Osteocyte (in vitro differentiated cells): ENCODE measurements around the gene RDH14. TPM values are rescaled to one million over a fixed set of nuclear protein-coding genes. Genes with fewer than 3 reads are reported as not detected.

Experiments used
- DNase-seq: peaks from one replicate; pipeline ENCODE4 v3.0.0; 2021; ENCODE audit warnings: mixed read lengths; ENCODE audit not compliant: unreplicated experiment; ENCODE audit errors: extremely low spot score
- H3K27ac Mint-ChIP-seq: one replicate; pipeline ENCODE4 v1.8.0; 2021; ENCODE audit warnings: mild to moderate bottlenecking, mixed read lengths; ENCODE audit not compliant: unreplicated experiment
- H3K27me3 Mint-ChIP-seq: one replicate; pipeline ENCODE4 v1.8.0; 2021; ENCODE audit warnings: mixed read lengths; ENCODE audit not compliant: unreplicated experiment
- H3K36me3 Mint-ChIP-seq: one replicate; pipeline ENCODE4 v1.8.0; 2021; ENCODE audit warnings: mixed read lengths; ENCODE audit not compliant: unreplicated experiment
- H3K4me1 Mint-ChIP-seq: one replicate; pipeline ENCODE4 v1.8.0; 2021; ENCODE audit warnings: mixed read lengths; ENCODE audit not compliant: unreplicated experiment
- H3K4me3 Mint-ChIP-seq: one replicate; pipeline ENCODE4 v1.8.0; 2021; ENCODE audit warnings: mild to moderate bottlenecking, moderate library complexity, mixed read lengths; ENCODE audit not compliant: unreplicated experiment
- H3K9me3 Mint-ChIP-seq: one replicate; pipeline ENCODE4 v1.8.0; 2021; ENCODE audit warnings: mixed read lengths; ENCODE audit not compliant: unreplicated experiment
- CTCF ChIP-seq: fragments of 200-600 bp; sonication (generic); IDR thresholded peaks from 2 replicates; pipeline ENCODE4 v1.5.0; 2021; ENCODE audit warnings: antibody characterized with exemption, mild to moderate bottlenecking, moderate library complexity
- total RNA-seq: library from RNA; stranded (reverse); gene quantifications from 2 replicates; pipeline ENCODE4 v1.2.1, GENCODE V29; 2021

The RDH14 gene
- total RNA-seq, 1 donor from 2014 or later = 19.0 TPM

GRCh38 chr2:18603854-18604530, 43.5 kb upstream of the RDH14 start:
- Mint-ChIP-seq H3K27ac (no peak overlapping the region), H3K9me3 (no peaks in the 10 kb centered on the region)

DNA sequence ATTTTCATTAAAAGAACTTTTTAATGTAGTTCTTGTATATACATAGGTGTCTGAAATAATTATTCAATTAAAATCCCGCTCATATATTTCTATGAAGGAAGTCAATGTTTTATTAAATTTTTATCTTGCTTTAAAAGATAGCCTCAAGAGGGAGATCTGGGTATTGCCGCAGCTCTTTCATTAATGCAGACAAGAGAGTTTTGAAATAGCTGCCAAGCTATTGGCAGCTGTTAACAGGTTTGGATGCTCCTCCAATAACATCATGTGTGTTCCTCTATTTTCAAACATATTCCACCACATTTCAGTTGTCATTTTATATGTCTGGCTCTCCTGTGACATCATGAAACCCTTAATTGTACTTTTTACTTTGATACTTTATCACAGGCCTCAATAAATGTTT, 41.8 kb upstream of the RDH14 start:
- DNase-seq = no peak
- Mint-ChIP-seq H3K36me3 (no peaks in the 10 kb centered on the region), H3K27ac (no peak overlapping the region), H3K4me3 (no peak overlapping the region), H3K27me3 (no peaks in the 10 kb centered on the region), H3K9me3 (no peaks in the 10 kb centered on the region), H3K4me1 (peaks cover 2% of the 10 kb centered on the region)
- TF ChIP-seq CTCF = no peak

More at GRCh38 chr2:18603854-18604530, 43.5 kb upstream of the RDH14 start:
- no peaks in the 10 kb centered on the region for H3K36me3 Mint-ChIP-seq
- DNase-seq = no peak
- no peaks in the 10 kb centered on the region for H3K27me3 Mint-ChIP-seq
- H3K4me3 Mint-ChIP-seq = no peak overlapping the region
- TF ChIP-seq CTCF = no peak
- peaks cover 2% of the 10 kb centered on the region for H3K4me1 Mint-ChIP-seq

DNA sequence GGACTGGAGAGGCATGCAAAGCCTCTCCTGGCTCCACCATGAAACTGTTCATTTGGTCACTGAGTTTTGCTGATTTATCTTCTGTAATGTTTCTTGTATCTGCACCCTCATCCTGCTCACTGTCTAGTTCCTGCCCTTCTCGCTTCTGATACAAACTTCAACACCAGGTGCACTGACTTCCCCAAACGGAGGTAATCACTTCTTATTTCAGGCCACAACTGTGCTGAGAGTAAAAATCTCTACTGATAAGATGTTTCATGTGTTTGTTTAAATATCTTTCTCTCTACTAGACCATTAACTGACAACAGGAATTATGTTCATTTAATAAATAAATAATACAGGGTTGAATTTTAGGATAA, 39.8 kb upstream of the RDH14 start:
- H3K27ac Mint-ChIP-seq = no peak overlapping the region

GRCh38 chr2:18599509-18600254, 39.2 kb upstream of the RDH14 start:
- no peaks in the 10 kb centered on the region for H3K9me3 Mint-ChIP-seq
- H3K27me3 Mint-ChIP-seq = no peaks in the 10 kb centered on the region
- no peaks in the 10 kb centered on the region for H3K36me3 Mint-ChIP-seq
- H3K4me3 Mint-ChIP-seq = no peak overlapping the region
- no peak for DNase-seq
- H3K27ac Mint-ChIP-seq = no peak overlapping the region
- H3K4me1 Mint-ChIP-seq = peaks cover 2% of the 10 kb centered on the region
- no peak for TF ChIP-seq CTCF

More for the DNA sequence above, 39.8 kb upstream of the RDH14 start:
- no peak for DNase-seq
- Mint-ChIP-seq H3K4me3 (no peak overlapping the region), H3K36me3 (no peaks in the 10 kb centered on the region), H3K4me1 (peaks cover 2% of the 10 kb centered on the region), H3K27me3 (no peaks in the 10 kb centered on the region), H3K9me3 (no peaks in the 10 kb centered on the region)
- no peak for TF ChIP-seq CTCF

DNA sequence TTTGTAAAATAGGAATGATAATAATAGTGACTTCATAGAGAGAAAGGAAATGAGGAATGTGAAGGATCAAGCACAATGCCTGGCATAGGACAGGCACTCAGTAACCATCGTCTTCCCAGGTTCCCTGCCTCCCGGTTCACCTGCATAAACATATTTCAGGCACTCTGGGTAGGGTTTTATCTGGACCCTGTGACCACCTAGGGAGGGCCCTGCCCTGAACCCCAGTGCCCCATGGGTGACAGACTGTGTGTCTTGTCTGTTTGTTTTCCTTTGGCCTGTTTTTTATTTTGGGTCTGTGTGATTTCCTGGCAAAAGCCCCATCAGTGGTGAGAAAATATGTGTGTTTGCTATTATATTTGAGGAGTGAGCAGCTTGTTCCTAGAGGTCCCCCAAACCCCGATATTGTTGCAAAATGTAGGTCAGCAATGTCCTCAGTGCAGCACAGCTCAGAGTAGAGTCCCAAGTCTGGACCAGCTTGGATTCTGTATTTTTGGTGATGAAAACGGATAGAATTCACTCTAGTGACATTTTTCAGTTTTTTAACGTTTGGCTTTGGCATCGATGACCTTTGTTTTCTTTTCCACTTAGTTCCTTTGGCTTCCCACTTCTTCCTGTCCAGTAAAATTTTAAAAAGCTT, 38.5 kb upstream of the RDH14 start:
- Mint-ChIP-seq H3K4me1 (no peaks in the 10 kb centered on the region), H3K9me3 (no peaks in the 10 kb centered on the region), H3K27me3 (no peaks in the 10 kb centered on the region), H3K36me3 (no peaks in the 10 kb centered on the region), H3K4me3 (no peak overlapping the region), H3K27ac (no peak overlapping the region)
- no peak for DNase-seq
- no peak for TF ChIP-seq CTCF
